Measurements from ENCODE around the gene OR4E2. TPM values are rescaled to one million over a fixed set of nuclear protein-coding genes. Genes with fewer than 3 reads are reported as not detected.
"Not testable (repeated sequence)": the region's sequence is repeated elsewhere in the genome, so short reads cannot be mapped to it uniquely, and the experiment has no call there.

OR4E2 gene, protein sequence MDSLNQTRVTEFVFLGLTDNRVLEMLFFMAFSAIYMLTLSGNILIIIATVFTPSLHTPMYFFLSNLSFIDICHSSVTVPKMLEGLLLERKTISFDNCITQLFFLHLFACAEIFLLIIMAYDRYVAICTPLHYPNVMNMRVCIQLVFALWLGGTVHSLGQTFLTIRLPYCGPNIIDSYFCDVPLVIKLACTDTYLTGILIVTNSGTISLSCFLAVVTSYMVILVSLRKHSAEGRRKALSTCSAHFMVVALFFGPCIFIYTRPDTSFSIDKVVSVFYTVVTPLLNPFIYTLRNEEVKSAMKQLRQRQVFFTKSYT
- total RNA-seq = not detected

GRCh38 chr14:21653331-21653885 lies at the start of gene OR4E2:
Gene OR4E2 (plus strand): TSS chr14:21653835. CDS start chr14:21665083, 11,248 bp downstream.
- DNase-seq = no peak

- no peak for DNase-seq
Observed at GRCh38 chr14:21612324-21612723, 41.3 kb upstream of the OR4E2 start.

DNA sequence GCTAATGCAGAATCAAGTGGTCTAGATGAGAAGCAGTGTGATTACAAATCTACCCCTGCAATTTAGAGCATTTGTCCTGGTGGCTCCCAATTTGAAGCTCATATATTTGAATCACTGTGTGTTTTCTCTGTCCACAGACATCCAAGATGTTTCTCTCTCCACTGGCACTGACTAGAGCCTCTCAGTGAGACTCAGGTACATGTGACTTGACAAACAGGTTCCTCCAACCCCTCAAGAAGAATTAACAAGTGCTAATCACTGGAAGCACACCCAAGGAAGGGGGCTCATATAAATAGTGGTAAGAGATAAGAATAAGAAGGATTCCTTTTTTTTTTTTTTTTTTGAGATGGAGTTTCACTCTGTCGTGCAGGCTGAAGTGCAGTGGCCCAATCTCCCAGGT lies 39.4 kb upstream of the OR4E2 start:
- DNase-seq = no peak

- no peak for DNase-seq
Observed at GRCh38 chr14:21617614-21618013, 36.0 kb upstream of the OR4E2 start.

DNA sequence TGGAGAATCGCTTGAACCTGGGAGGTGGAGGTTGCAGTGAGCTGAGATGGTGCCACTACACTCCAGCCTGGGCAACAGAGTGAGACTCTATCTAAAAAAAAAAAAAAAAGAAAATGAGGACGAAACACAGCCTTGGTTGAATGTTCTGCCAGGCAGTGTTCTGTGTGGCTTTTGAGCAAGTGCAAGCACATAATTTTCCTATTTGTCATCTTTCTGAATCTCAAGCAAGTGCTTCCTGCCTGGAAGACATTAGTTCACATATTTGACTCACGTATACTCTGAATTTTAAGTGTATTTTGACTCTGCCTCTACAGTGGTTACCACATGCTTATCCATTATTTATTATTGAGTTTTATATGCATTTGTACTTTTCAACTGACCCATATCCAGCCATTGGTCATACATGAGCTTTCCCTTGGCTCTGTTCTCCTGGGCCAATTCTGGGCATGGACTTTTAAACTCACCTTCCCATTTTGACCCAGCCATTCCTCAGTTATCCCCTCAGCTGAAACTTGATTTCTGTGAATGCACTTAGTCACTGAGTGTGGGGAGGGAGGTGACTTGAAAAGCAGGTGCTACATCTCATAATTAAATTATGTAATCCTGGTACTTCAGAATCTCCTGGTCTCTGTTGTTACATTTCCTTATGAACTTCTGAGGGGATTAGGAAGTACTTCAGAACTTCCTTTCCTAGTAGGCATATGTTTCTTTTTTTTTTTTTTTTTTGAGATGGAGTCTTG lies 27.0 kb upstream of the OR4E2 start:
- no peak for DNase-seq

DNA sequence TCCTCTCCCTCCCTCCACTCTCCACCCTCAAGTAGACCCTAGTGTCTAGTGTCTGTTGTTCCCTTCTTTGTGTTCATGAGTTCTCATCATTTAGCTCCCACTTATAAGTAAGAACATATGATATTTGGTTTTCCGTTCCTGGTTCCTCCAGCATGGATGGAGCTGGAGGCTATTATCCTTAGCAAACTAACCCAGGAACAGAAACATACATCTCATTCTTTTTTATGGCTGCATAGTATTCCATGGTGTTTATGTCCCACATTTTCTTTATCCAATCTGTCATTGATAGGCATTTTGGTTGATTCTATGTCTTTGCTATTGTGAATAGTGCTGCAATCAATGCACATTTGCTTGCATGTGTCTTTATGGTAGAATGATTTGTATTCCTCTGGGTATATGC lies 23.1 kb upstream of the OR4E2 start:
- DNase-seq = not testable (repeated sequence)

DNA sequence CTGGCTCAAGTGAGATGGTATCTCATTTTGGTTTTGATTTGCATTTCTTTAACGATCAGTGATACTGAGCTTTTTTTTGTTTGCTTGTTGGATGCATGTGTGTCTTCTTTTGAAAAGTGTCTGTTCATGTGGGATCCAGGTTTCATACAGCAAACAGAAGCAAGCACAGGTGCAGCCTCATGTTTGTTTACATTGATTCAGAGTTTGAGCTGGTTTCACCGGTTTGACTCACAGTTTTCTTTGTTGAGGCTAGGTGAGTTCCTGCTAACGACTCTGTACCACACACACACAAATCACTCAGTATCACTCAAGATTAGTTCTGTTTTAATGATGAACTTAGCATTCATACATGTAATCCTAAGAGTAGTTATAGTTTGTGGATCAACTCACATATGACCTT lies 22.6 kb upstream of the OR4E2 start:
- DNase-seq = no peak

DNA sequence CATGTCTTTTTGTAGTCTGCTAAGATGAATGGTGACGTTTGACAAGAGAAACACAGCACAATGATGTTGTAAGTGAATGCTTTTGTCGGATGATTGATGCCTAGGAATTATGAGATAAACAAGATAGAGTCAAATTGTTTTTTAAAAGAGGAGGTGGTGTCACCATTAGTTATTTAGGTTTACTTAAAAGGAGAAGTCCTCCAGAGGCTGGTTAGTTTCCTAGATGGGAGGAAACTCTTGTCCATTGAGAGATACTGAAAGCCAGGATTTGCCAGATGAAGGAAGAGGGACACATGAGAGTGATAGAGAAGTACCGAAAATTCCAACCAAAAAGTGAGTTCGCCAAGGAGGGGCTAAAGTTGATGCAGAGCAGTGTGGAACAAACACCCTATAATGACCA lies 18.8 kb upstream of the OR4E2 start, which contains the start of gene OR10G2:
Gene OR10G2, minus strand, starts transcription at position 101 of the 400 bp plus-strand sequence. Its CDS starts 98 bp downstream, at position 3.
- DNase-seq = no peak

DNA sequence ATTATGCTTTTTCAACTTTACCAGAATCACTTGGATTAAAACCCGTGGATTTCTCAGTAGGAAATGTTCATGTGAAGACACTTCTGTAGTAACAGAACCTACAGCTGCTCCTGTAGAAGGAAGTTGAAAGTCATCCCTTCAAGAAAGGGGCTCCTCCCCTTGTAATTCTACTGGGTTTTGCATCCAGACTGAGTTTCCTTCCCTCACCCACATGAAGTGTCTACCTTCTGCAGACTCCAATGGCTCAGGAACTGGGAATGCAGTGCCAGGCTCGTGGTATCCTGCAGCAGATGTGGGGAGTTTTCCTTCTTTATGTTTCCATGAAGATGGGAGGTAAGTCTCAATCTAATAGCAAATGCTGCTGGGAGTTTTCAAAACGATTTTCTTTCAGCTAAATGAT lies 11.0 kb upstream of the OR4E2 start:
- no peak for DNase-seq

DNA sequence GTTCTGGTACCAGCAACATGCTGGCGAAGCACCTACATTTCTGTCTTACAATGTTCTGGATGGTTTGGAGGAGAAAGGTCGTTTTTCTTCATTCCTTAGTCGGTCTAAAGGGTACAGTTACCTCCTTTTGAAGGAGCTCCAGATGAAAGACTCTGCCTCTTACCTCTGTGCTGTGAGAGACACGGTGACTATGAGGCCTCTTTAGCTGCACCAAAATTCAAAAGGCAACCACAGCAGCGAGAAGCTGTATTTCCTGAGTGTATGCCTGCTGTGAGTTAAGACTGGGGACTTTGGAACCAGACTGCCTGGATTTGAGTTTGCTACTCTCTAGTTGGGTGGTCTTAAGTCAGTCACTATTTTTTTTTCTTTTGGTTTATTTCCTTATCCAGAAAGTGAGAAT lies 10.2 kb upstream of the OR4E2 start:
- DNase-seq = no peak

DNA sequence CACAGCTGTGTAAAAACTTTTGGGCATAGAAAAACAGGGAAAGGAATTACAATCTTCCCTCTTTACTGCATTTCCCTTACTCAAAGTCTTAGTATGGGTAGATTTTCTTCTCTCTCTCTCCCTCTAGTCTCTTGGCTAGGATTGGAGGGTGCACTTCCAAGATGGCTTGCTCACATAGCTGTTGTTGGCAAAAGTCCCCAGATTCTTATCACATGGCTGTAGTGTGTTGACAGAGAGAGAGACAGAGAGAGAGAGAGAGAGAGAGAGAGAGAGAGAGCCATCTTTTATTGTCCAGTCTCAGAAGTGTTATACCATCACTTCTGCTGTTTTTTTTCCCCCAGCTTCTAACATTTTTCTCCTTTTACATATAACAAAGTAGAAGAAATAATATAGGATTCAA lies 6.3 kb upstream of the OR4E2 start:
- DNase-seq = no peak

- no peak for DNase-seq
Observed at GRCh38 chr14:21652209-21652808, 1.3 kb upstream of the OR4E2 start.

DNA sequence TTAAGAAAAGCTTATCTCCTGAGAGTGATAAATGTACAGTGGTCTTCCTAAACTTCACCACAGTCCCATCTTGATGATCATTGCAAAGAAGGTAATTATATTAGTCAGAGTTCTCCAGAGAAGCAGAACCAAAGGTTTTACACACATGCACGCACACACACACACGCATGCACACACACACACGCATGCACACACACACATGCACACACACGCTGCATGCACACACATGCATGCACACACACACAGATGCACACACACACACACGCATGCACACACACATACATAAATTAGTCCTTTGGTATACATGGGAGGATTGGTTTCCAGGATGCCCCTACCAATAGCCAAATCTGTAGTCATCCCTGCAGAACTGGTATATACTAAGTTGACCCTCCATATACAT lies 580 bp downstream of the OR4E2 start:
- no peak for DNase-seq

GRCh38 chr14:21656980-21657379 lies 3.3 kb downstream of the OR4E2 start:
- no peak for DNase-seq

DNA sequence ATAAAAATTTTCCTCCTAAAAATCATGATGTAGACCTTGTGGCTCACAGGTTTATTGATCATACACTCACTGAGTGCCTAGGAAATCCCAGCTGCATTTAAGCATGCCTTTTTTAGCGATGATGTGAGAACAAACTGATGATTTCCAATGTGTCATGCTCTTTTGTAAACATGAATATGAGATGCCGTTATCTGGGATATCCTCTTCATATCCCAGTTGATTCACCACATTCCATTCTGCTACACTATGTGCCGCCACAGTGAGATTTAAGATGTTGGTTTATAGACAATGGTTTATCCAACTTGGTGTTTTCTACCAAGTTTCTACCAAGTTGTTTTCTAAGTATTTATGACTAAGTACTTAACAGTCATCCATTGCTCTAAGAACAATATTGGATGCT lies 14.7 kb downstream of the OR4E2 start:
- DNase-seq = no peak

DNA sequence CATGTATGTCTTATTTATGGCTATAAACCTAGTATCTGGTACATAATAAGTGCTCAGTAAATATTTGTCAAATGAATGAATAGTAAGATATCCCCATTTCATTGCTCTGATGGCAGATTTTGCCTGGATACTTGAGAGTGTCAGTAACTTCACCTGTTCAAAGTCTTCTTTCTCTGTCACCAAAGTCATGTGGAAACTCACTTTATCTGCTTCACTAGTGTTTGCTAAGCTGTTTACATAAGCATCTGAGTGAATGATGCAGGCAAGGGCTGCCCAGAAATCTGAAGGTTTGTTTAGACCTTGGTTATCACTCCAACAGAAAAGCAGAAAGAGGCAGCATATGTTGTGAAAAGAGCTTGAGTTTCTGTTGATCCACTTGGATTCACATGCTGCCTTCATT lies 15.6 kb downstream of the OR4E2 start:
- DNase-seq = no peak

- DNase-seq = no peak
Observed at GRCh38 chr14:21671371-21671770, 17.7 kb downstream of the OR4E2 start.

- no peak for DNase-seq
Observed at GRCh38 chr14:21672116-21672515, 18.5 kb downstream of the OR4E2 start.

DNA sequence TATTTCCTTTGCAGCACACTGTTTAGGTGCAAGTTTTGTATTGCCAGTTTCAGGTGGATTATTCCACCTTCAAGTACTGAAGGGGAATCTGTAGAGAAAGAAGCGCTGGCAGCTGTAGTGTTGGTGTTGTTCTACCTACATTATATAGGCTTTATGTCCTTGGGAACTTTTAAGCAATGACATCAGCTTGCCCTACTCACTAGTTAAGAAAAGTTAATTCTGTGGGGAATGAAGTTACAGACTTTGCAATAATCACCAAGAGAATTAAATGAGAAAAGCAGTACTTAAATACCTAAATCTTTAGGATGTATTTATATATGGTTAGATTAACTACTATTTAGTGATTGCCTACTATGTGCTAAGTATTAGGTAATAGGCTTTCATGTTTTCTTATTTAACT lies 20.1 kb downstream of the OR4E2 start, which contains the start of gene OR4E1:
Gene OR4E1, minus strand, starts transcription at position 101 of the 400 bp plus-strand sequence. CDS start 2,883 bp downstream, outside the sequence.
- no peak for DNase-seq

DNA sequence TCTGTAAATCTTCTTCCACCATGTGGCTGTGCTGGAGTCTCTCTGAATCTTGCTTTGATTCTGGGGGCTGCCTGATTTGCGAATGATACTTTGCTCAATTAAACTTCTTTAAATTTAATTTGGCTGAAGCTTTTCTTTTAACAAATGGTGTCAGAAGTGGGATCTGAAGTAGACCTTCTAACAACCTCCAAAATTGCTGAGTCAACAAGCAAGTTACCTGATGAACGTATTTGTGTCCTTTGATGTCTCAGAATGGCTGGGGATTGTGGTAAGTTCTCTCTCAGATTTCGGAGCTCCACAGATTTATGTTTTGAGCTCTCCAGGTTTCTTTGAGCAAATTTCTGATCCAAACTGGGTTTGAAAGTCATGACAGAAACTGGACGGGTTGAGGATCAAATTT lies 21.9 kb downstream of the OR4E2 start:
- DNase-seq = no peak

GRCh38 chr14:21680072-21680471 lies 26.4 kb downstream of the OR4E2 start:
- no peak for DNase-seq

DNA sequence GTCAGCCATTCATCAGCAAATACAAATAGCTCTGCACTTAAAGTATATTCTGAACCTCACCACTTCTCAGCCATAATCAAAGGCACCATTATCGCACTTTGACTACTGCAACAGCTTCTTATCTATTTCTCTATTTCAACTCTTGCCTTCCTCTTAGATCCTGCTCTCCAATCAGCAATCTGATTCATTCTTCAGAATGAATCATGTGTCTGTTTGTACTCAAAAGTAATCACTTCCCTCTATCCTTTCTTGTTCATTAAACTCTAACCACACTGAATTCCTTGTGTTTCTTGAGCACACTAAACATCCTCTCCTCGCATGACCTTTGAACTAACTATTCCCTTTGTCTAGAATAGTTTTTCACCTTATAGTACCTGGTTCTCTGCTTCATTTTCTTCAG lies 32.8 kb downstream of the OR4E2 start:
- no peak for DNase-seq

GRCh38 chr14:21694425-21694824 lies 40.8 kb downstream of the OR4E2 start:
- DNase-seq = no peak
